Brain microvascular endothelial cell (primary cell): Measurements from ENCODE around the gene PLXNA3.
A peak's percentile ranks its signal among the peaks of the same experiment; 100 is the strongest.

Experiments
- DNase-seq: peaks from one replicate; pipeline ENCODE4 v3.0.0-alpha.2; 2020
- H3K27ac ChIP-seq: fragments of 250-450 bp; sonication (Bioruptor Pico); 2 replicates; pipeline ENCODE4 v1.5.1; 2020; ENCODE audit warnings: mild to moderate bottlenecking, moderate library complexity
- H3K27me3 ChIP-seq: fragments of 250-450 bp; sonication (Bioruptor Pico); replicated peaks from 2 replicates; pipeline ENCODE4 v1.5.1; 2020; ENCODE audit warnings: mild to moderate bottlenecking
- H3K36me3 ChIP-seq: fragments of 250-450 bp; sonication (Bioruptor Pico); replicated peaks from 2 replicates; pipeline ENCODE4 v1.5.1; 2020; ENCODE audit warnings: mild to moderate bottlenecking
- H3K4me3 ChIP-seq: 2 replicates; pipeline ENCODE4 v1.5.1; 2011; ENCODE audit warnings: low read depth, mild to moderate bottlenecking, control low read depth, low read length, moderate library complexity
- CTCF ChIP-seq: IDR thresholded peaks from 2 replicates; pipeline ENCODE4 v1.5.1; 2011; ENCODE audit warnings: low read depth, mild to moderate bottlenecking, moderate library complexity, low read length, control low read depth, inconsistent platforms; ENCODE audit errors: missing control alignments
- in situ Hi-C: cut with HindIII; loops from 2 replicates; pipeline ENCODE4 v1.10.0; 2017; ENCODE audit warnings: low sequenced_read_pairs, low pct_ligation_motif_present

PLXNA3 gene

GRCh38 chrX:154517101-154517781 is 59.2 kb downstream of the PLXNA3 start:
- in situ Hi-C loops: no loop called here
- DNase-seq: no peak
- H3K27ac ChIP-seq: no peak overlapping the region
- no peaks in the 10 kb centered on the region for H3K27me3 ChIP-seq
- no peak for TF ChIP-seq CTCF
- no peaks in the 10 kb centered on the region for H3K36me3 ChIP-seq
- H3K4me3 ChIP-seq: no peak overlapping the region

- H3K36me3 ChIP-seq: no peaks in the 10 kb centered on the region
- no peaks in the 10 kb centered on the region for H3K27me3 ChIP-seq
- DNase-seq: no peak
- in situ Hi-C loops: no loop called here
- TF ChIP-seq CTCF: no peak
- no peak overlapping the region for H3K27ac ChIP-seq
- no peak overlapping the region for H3K4me3 ChIP-seq
Observed at GRCh38 chrX:154519389-154519788, 61.3 kb downstream of the PLXNA3 start.

- in situ Hi-C loops: no loop called here
- Histone ChIP-seq H3K27ac (no peak overlapping the region), H3K27me3 (no peaks in the 10 kb centered on the region), H3K36me3 (no peaks in the 10 kb centered on the region), H3K4me3 (no peak overlapping the region)
- no peak for TF ChIP-seq CTCF
- DNase-seq: no peak
Observed at GRCh38 chrX:154525606-154526490, 67.8 kb downstream of the PLXNA3 start.

- DNase-seq: peak; percentile 75
- H3K36me3 ChIP-seq: no peaks in the 10 kb centered on the region
- in situ Hi-C loops: no loop called here
- peak; percentile 72 for TF ChIP-seq CTCF
- peak overlapping the region; percentile 39 for H3K4me3 ChIP-seq
- no peaks in the 10 kb centered on the region for H3K27me3 ChIP-seq
- H3K27ac ChIP-seq: no peak overlapping the region
Observed at GRCh38 chrX:154526901-154527675, 69.0 kb downstream of the PLXNA3 start.
